Brain pericyte (primary cell): ENCODE data around the gene CLMN.
A peak's percentile ranks its signal among the peaks of the same experiment; 100 is the strongest.

Experiments used
- DNase-seq: peaks from one replicate; pipeline ENCODE4 v3.0.0-alpha.2; 2012; ENCODE audit warnings: low read depth, low spot score

The CLMN gene

GRCh38 chr14:95242870-95243269, 76.8 kb downstream of the CLMN start:
- DNase-seq = no peak

DNA sequence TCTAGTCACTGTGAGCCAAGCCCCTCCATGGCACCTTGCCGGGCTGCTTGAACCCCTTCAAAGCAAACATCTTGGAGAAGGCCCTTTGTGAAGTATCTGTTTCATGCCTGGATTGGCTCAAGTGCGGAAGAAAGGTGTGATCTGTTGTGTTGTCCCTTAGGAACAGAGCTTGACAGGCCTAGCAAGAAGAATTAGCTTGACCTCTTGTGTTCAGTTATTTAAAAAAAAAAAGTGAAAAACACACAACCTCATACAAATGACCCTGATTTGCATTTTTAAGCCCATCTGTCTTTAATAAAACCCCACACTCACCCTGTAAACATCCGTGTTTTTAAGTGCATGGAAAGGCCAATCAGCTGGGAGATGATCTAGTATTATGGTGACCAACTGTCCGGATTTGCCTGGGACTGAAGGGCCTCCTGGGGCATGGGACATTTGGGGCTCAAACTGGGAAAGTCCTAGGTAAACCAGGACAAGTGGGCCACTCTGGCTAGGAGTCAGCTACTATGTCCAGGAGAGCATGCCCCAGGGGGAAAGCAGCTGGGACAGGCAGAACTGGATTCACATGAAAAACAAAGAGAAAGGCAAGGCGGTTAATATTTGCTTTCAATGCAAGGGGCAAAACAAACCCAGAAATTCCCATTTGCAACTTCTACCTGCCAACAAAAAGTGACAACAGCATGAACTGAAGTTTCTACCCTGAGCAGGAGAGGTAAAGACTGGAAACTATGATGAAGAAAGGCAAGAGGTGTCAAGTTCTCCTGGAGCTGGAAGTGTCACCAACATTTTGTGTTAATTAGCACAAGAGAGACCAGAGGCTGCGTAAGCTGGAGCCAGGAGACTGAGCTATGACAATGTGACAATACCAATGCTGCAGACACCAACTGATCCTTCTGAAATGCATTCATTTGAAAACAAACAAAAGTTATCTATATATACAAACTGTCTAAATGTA, 78.6 kb downstream of the CLMN start:
- no peak for DNase-seq

GRCh38 chr14:95238487-95239298, 81.0 kb downstream of the CLMN start:
- DNase-seq = no peak

GRCh38 chr14:95237958-95238340, 81.8 kb downstream of the CLMN start:
- DNase-seq = no peak

GRCh38 chr14:95237121-95237957, 82.4 kb downstream of the CLMN start:
- DNase-seq = no peak

DNA sequence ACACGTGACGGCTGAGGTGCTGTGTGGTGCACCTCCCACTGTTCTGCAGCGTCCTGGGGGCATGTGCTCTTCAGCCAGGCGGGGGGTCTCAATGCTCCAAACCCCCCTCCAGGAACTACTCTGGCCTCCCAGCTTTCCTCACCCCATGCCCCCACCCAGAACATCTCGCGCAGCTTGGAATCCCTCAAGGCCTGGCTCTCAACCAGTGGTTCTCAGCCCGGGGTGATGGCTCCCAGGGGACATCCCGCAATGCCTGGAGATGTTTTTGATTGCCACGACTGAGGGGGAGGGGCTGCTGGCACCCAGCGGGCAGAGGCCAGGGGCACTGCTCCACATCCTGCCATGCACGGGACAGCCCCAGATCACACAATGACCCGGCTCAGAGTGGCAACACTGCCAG, 83.5 kb downstream of the CLMN start:
- DNase-seq = no peak

DNA sequence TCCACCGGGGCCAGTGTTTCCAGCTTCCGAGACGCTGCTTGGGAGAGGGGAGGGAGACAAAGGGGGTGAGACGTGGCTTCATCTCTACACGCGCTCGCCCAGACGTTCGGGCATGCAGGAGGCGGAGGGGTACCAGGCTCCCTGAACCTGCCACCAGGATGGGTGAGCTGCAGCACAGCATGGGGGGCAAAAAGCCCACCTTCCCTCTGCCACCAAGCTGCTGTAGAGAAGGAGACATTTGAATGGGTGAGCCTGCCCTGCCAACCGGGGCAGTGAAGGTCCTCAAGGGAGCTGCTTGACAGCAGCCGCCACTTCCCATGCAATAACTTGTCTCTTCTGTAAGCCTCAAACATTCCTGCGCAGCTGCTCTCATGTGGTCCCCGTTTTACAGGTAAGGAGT, 83.9 kb downstream of the CLMN start:
- DNase-seq = no peak

DNA sequence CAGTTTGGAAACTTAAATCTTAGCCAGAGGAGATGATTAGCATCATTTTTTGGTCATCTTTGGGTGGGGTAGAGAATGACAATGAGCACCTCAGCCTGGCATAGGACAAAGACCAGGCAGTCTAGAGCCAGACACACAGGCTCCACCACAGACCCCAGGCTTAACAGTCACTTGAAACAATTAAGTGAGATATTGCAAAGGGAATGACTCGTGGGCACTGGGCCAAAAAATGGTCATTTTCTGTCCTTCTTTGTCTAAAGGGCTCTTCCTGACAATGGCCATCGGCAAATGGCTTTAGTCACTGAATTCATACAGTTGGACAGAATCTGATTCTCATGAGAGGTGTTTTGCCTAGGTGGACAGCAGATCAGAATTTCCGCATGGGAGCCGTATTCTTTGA, 84.4 kb downstream of the CLMN start:
- no peak for DNase-seq

DNA sequence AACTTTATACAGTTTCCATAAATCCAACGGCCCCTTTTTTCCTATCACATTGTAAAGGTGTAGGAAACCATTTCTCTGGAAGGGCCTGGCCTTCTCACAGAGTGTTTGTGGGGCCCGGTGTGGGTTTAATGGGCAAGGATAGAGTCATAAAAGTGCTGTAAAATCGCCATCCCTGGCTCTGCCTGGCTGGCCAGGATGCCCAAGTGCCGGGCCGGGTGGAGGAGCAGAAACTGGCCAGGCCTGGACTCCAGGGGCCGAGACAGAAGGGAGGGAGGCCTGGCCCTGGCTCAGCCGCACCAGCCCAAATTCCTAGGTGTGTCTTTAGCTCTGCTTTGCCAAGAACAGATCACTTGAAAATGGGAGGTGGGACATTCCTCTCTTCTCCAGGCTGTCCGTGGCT, 85.3 kb downstream of the CLMN start:
- DNase-seq = no peak

DNA sequence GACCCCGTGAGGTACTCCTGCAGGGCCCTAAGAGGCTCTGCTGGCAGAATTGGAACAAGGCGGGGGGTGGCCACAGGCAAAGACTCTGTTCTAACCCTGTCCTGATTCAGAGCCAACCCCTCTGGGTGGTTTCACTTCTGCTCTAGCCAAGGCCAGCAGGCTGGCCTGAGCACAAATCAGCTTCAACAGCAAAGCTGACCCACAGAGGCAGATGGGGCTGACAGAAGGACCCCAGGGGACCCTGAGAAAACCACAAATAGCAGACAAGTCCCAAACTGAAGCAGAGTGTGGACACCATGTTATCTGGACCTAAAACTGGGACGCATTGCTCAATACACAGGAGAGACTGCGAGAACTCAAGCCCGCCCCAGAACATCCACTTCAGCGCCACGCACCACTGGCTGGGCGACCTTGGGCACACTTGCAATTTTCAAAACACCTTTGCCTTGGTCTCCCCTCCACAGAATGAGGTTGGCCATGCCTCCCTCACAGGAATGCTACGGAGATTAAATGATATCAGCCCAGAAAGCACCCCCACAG, 85.9 kb downstream of the CLMN start:
- no peak for DNase-seq

DNA sequence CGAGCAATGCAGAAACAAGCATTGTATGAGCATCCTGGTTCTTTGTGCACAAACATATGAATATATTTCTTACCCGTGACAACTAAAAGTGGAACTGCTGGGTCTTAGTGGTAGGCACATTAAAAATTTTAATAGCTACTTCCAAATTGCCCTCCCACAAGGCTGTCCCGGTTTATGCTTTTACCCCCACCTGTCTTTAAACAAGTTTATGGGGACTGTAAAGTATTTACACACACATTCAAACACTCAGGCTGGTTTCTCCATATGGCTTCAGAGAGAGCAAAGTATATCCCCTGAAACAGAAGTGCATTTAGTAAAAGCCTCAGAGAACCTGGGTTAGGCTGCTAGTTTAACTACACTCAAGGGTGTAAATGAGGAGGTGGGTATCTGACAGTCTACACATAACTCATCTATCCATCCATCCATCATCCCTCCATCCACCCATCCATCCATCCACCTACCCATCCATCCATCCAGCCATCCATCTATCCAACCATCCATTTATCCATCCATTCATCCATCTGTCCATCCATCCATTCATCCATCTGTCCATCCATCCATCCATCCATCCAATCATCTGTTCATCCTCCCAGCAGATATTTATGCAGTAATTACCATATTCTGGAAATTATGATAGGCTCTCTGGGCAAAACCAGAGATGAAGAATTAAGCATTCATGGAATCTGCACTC, 86.7 kb downstream of the CLMN start:
- DNase-seq = no peak

- DNase-seq = no peak
Observed at GRCh38 chr14:95231966-95232633, 87.6 kb downstream of the CLMN start.

DNA sequence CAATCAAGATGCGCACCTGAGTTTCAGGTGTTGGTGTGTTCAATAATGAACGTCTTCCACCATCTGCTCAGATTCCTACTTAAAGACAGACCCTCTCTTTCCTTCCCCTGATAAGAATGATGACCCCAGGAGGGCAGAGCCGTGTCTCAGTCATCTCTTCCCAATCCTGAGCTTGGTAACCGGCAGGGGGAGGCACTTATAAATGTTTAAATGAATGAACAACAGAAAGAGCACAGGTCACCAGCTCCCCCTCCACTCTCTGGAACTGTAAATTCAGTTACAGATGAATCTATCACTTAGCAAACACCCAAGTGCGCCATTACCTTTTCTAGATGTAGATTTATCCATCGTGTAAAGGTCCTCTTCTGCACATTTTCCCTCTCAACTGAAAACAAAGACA, 90.0 kb downstream of the CLMN start:
- DNase-seq = no peak

GRCh38 chr14:95228240-95228639, 91.5 kb downstream of the CLMN start:
- no peak for DNase-seq

GRCh38 chr14:95227279-95227860, 92.3 kb downstream of the CLMN start:
- peak; percentile 81 for DNase-seq

DNA sequence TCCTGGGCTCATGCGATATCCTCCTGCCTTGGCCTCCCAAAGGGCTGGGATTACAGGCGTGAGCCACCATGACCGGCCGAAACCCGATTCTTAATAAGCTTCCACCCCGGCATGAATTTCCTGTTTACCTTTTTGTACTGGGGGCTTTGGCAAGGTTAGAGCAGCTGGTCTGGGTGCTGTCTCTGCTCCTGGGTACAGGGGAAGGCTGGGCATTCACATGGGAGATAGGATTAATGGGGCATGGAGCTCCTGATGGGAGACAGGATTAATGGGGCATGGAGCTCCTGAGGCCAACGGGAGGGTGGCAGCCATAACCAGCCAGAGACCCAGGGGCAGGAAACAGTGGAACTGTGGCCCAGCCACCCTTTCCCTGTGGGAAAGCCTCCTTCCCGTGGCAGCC, 92.9 kb downstream of the CLMN start:
- no peak for DNase-seq

DNA sequence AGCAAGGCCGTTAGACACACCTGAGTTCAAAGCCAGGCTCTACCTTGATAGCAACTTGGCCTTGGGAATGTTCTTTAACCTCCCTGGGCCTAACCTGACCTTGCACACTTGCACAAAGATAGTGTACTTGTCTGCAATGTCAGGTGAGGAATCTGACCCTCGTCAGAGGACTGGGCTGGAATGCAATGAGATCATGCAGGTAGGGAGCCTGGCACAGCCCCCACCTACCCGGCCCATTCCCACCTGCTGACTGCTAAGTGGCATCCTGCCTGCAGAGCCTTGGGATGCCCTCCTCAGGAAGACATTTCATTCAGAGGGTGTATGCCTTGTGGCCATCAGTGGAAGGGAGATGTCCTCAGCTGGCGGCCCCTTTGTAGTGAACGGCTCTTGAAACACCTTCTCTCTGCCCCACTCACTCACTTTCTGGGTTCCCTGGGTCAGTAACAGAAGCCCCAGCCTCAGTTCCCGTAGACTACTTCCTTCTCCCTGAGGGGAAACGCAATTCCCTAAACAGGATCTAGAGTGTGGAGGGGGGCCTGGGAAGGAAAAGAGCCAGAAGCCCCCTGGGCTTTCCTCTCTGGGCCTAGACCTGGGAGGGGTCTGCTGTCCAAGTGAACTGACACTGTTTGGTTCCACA, 94.3 kb downstream of the CLMN start:
- DNase-seq = no peak

DNA sequence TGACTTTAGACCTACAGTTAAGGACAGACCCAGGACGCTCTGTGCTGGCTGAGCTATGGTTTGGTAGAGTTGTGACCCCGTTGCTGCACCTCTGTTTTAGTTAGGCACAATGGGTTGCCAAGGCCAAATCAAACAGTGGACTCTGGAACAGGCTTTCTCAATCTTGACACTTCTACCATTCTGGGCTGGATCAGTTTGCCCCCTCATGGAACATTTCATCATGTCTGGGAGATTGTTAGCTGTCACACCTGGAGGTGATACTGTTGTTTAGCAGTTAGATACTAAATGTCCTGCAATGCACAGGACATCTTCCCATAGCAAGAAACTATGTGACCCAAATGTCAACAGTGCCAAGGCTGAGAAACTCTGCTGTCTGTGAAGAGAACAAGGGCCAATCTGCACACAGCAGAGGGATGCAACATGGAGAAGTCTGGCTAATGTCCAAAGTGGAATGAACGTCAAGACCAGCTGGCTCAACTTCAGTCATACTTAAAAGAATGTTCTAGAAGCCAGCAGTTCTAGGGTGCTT, 96.8 kb downstream of the CLMN start:
- DNase-seq = no peak

GRCh38 chr14:95222151-95222631, 97.5 kb downstream of the CLMN start:
- no peak for DNase-seq
